Measurements from ENCODE around the gene TBC1D22A.

GRCh38 chr22:47035425-47035881 lies 273.0 kb downstream of the TBC1D22A start:
- no peak for TF ChIP-seq CTCF (IDR thresholded peaks at IDR 0.05; ENCODE audit: poor library complexity)
- TF ChIP-seq EZH2 (IDR thresholded peaks at IDR 0.05; ENCODE audit: borderline replicate concordance): no peak
- TF ChIP-seq EZH2phosphoT487 (IDR thresholded peaks at IDR 0.05; ENCODE audit: low read depth, severe bottlenecking, unreplicated experiment): no peak
